GM18858 (cell line): ENCODE measurements around the gene CHD1.
"Not testable (repeated sequence)": the region's sequence is repeated elsewhere in the genome, so short reads cannot be mapped to it uniquely, and the experiment has no call there.

Experiments used
- ATAC-seq: cut with Tn5 transposase; IDR thresholded peaks from one replicate; pipeline ENCODE4 v1.9.1; 2021; ENCODE audit not compliant: unreplicated experiment

CHD1 gene

DNA sequence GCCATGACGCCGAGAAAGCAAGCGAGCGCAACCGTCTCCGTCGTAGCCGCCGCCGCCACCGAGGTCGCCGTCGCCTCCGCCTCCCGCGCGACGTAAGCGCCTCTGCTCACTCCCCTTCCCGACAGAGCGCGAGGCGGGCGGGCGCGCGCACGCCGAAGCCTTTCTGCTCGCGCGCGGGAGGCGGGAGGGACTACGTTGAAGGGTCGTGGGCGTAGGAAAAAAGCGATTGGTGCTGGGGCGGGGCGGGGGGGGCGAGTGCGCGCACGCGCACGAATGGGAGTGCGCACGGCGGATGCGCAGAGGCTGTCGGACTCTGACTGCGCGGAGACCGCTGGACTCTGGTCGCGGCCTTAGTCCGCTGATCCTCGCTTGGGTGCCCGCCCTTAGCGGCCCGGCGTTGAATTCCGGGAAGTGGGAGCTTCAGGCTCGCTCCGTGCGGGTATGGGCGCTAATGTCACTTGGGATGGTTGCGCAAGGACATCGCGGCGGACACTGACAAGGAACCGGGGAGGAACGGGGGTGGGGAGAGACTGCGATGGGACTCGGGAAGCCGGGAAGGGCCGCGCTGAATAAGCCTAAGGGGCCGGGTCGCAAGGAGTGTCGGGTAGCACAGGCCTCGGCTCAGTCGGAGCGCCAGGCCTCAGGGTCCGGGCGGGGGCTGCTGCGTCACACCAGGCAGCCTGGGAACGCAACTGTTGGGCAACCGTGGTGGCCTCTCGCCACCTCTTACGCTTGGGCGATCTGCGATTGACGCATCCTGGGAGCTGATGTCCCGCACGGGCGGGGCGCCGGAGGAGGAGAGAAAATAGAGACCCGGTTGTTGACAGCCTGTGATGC lies at the start of gene CHD1:
Gene CHD1 (minus strand): TSS at position 135 of the 837 bp plus-strand sequence. CDS start 2,621 bp downstream, outside the sequence.
- ATAC-seq = peak; percentile 67

- ATAC-seq = no peak
Observed at GRCh38 chr5:98978528-98978927, 49.7 kb upstream of the CHD1 start.

DNA sequence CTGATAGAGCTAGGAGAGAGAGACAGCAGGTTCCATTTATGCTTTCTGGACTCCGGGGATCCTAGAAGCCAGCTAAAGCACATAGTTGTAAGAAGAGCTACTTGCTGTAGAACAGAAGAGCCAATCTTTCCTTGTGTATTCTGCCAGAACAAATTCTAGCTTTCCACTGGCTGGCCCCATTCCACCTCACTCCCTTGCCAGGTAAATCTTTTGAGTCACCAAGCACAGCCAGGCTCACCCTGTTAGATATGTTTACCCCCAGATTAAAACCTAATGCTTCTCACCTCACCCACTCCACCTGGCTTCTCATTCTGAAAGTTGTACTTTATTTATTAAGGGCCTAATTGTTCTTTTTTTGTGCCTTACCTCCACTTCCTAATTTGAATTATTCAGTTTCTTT lies 48.9 kb upstream of the CHD1 start:
- ATAC-seq = no peak

- peak; percentile 88 for ATAC-seq
Observed at GRCh38 chr5:98975682-98976407, 47.0 kb upstream of the CHD1 start.

DNA sequence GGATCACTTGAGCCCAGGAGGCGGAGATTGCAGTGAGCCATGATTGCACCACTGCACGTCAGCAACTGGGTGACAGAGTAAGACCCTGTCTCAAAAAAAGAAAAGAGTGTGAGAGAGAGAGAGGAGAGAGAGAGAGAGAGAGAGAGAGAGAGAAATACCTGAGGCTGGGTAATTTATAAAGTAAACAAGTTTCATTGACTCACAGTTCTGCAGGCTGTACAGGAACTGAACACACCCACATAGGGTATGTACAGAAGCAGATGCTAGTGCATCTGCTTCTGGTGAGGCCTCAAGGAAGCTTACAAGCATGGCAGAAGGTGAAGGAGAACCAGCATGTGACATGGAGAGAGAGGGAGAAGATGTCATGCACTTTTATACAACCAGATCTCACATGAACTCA lies 46.4 kb upstream of the CHD1 start:
- ATAC-seq = no peak

DNA sequence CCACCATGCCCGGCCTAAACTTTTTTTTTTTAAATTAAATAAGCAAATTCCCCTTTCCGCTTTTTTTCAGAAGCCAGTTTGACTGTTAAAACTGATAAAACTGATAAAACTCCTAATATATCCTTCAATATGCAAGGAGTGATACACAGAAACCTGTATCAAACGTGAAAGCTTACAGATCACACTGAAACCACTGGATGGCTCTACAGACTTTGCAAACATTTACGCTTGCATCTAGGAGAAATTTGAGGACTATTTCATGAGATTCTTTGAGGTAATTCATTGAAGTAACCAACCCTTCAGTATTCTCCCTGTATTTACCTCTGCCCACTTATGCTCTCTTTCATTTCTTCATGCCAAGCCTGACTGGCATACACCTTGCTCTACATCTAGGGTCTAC lies 40.6 kb upstream of the CHD1 start:
- ATAC-seq = no peak

DNA sequence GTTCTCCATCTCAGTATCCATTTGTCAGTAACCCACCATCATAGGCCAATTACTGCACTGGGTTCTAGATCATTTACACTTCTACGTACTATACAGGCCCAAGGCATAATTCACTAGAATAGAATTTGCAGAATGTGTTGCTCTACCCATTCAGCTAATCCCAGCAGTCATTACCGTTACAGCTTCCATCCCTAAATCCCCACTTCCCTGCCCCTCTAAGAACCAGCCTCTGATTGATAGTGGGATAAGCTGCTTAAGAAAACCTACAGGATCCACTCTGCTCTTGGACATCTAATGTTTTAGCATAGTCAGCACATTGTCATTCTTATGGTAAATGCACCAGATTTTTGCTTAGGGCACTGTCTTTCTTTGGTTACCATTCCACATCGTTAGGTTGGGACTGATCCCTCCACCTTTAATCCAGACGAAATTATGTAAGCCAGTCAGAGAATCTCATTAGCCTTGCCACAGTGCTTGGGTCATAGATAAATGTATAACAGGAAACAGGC lies 39.3 kb upstream of the CHD1 start:
- no peak for ATAC-seq

DNA sequence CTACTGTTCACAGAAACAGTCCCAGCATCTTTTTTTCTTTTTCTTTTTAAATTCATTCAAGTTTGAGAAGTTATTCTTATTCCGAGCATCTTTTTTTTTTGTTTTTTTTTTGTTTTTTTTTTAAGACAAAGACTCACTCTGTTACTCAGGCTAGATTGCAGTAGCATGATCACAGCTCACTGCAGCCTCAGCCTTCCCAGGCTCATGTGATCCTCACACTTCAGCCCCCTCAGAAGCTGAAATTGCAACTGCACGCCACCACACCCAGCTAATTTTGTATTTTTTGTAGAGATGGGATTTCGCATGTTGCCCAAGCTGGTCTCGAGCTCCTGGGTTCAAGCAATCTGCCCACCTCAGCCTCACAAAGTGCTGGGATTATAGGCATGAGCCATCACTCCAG lies 36.4 kb upstream of the CHD1 start:
- no peak for ATAC-seq

GRCh38 chr5:98964621-98965020 lies 35.8 kb upstream of the CHD1 start:
- ATAC-seq = no peak

GRCh38 chr5:98963019-98963418 lies 34.2 kb upstream of the CHD1 start:
- no peak for ATAC-seq

DNA sequence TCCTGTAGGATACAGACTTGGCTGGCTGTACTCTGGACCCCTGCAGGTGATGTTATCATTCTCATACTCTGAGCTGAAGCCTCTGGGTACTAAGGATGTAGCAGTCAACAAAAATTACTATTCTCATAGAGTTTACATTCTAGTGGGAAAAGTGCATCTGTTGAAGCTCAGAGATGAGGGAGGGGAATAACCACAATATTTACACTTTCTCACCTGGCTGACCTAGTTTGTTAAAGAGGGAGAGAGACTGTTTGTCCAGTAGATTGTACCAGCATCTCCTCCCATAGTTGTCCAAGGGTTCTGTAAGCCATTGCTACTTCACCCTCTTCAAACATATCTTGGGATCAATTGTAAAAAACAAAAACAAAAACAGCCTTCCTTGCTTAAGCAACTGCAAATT lies 33.8 kb upstream of the CHD1 start:
- ATAC-seq = no peak

- no peak for ATAC-seq
Observed at GRCh38 chr5:98961665-98962344, 33.0 kb upstream of the CHD1 start.

- ATAC-seq = no peak
Observed at GRCh38 chr5:98957307-98957706, 28.5 kb upstream of the CHD1 start.

GRCh38 chr5:98955888-98956287 lies 27.1 kb upstream of the CHD1 start:
- ATAC-seq = not testable (repeated sequence)

- ATAC-seq = not testable (repeated sequence)
Observed at GRCh38 chr5:98955471-98955870, 26.7 kb upstream of the CHD1 start.

GRCh38 chr5:98954392-98955028 lies 25.7 kb upstream of the CHD1 start:
- ATAC-seq = no peak

DNA sequence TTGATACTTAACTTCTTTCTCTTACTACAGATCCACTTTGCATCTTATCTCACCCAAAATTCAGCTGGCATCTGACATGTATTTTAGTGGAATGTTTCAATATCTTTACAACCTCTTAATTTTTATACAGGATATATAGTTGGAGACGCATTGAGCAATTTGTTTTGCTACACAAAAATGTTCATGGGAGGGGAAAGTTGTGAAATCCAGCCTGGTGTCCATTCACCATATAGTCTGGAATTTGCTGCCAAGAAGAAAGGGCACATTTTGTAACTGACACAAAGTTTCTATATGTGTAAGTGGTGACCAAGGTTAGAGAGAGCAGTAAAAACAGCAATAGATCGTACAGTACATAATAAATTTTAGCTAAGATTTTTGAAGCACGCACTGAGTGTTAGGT lies 14.0 kb upstream of the CHD1 start:
- ATAC-seq = no peak

DNA sequence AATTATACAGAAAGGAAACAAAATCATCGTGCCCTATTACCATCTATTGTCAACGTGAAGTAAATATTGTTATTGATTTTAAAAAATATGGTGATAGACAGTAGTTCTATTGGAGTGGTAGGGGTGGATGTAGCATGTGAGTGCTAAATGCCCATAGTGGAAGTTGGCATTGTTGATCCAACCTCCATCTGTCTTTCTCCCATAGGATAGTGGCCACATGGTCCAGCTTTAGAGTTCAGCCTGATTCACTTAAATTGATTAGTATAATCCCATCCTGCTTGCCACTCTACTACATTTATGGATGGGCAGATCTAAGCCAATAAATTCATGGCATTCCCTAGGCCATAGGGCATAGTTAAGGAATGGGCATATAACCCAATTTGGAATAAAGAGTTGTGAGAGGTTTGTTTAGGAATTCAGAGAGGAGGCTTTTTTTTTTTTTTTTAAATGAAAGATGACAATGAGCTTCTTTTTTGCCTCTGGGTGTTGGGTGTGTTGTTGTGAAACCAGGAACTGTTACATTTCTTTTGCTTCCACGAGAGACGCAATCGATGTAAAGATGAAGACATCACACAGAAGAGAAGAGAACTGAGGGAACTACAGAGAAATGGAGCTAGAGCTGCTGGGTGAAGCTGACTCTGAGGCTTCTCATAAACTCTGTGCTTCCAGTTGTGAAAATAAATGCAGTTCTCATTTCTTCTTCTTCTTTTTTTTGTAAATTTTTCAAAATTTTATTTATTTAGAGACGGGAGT lies 12.5 kb upstream of the CHD1 start:
- no peak for ATAC-seq

DNA sequence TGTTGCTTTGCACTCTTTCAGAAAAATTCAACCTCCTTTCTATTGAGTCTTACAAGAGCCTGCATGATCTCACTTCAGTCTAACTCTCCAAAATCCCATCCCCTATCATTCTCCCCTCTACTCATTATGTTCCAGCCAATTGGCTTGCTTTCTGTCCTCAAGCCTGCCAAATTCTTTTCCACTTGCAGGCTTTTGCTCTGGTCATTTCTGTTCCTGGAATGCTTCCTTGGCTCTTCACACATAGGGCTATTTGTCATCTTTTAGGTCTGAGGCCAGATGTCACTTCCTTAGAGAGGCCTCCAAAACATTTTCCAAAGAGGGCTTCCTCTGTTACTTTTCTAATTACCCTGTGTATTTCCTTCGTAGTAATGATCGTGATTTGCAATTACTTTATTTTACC lies 11.8 kb upstream of the CHD1 start:
- ATAC-seq = no peak

GRCh38 chr5:98938464-98938863 lies 9.7 kb upstream of the CHD1 start:
- no peak for ATAC-seq
